Measurements from ENCODE around the gene GALR3.
A peak's percentile ranks its signal among the peaks of the same experiment; 100 is the strongest.

Gene GALR3

GRCh38 chr22:37803639-37804351, 19.4 kb upstream of the GALR3 start:
- no peak for DNase-seq

GRCh38 chr22:37804352-37804880, 18.8 kb upstream of the GALR3 start:
- no peak for DNase-seq

GRCh38 chr22:37804881-37805809, 18.0 kb upstream of the GALR3 start:
- peak; percentile 16 to 52 (median 35) for DNase-seq

- no peak for DNase-seq
These were observed 17.3 kb upstream of the GALR3 start for GRCh38 chr22:37805810-37806277.

GRCh38 chr22:37806409-37807333, 16.5 kb upstream of the GALR3 start:
- DNase-seq, result no peak

- DNase-seq, result peak; percentile 52 to 72 (median 64)
These were observed 15.5 kb upstream of the GALR3 start, which contains the start of gene GCAT for GRCh38 chr22:37807410-37808293. TSS of gene GCAT (plus strand) at chr22:37807934. CDS start at chr22:37807968, 34 bp downstream.

- DNase-seq, result no peak
These were observed 14.9 kb upstream of the GALR3 start for GRCh38 chr22:37808294-37808657.

DNA sequence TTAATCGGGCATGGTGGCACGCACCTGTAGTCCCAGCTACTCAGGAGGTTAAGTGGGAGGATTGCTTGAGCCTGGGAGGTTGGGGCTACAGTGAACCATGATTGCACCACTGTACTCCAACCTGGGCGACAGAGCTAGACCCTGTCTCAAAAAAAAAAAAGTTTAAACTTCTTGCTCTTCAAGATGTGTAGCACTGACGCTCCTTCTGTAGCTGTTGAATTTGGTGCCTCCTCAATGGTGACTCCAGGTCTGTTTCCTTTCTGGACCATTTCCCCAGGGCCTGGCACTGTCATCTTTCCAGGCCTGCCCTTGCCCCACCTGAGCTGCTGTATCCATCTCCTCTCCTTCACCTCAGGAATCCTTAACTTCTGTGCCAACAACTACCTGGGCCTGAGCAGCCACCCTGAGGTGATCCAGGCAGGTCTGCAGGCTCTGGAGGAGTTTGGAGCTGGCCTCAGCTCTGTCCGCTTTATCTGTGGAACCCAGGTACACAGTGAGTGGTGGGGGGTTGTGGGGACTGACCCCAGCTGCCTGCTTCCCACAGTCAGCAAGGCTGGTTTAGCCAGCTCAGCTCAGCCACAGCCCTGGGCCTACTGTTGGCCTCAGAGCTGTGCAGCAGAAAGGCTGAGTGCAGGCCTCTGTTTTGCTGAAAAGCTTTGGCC, 13.4 kb upstream of the GALR3 start:
- DNase-seq, result no peak

DNA sequence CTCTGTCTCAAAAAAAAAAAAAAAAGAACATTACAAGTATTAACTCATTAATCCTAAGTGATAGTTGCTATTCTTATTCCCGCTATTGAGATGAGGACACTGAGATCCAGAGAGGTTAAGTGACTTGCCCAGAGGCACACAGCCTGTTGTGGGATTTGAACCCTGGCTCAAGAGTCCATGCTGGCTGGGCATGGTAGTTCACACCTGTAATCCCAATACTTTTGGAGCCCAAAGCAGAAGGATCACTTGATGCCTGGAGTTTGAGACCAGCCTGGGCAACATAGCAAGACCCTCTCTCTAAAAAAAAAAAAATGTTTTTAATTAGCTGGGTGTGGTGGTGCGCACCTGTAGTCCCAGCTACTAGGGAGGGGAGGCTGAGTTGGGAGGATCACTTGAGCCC, 11.3 kb upstream of the GALR3 start:
- DNase-seq, result no peak

- DNase-seq, result no peak
These were observed 10.1 kb upstream of the GALR3 start for GRCh38 chr22:37812869-37813678.

- DNase-seq, result no peak
These were observed 7.6 kb upstream of the GALR3 start for GRCh38 chr22:37815593-37815992.

- no peak for DNase-seq
These were observed 6.5 kb upstream of the GALR3 start for GRCh38 chr22:37816543-37817180.

- peak; percentile 55 to 78 (median 72) for DNase-seq
These were observed 5.3 kb upstream of the GALR3 start for GRCh38 chr22:37817705-37818408.

DNA sequence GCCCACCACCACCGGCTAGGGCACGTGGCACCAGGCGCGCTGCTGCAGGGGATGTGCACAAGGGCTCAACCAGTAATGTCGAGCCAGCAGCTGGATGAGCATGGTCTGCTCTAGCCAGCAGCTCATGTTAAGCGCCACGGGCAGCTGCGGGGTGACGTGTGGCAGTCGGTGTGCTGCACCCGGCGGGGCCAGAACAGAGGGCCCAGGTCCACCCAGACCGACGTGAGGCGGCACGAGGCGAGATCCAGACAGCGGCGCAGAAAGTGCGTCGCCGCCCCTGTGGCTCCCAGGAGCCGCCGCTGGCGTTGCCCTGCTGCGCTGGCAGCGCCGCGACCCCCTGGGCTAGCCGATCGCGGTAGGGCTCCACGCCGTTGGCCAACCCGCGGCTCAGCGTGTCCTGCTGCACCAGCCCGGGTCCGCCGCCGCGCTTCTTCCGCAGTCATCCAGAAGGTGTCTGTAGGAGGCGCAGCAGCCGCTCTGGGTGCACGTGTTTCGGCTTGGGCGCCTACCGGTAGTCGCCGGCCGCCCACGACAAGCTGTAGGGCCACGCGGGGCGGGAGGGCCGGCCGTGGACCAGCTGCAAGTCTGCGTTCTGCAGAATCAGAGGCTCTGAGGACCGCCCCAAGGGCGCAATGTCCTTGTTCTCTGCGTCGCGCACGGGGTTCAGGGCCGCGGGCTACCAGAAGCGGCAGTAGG, 4.6 kb upstream of the GALR3 start:
- peak in 3 of 4 experiments; percentile 19 to 57 (median 43) for DNase-seq

GRCh38 chr22:37819105-37819433, 4.1 kb upstream of the GALR3 start:
- no peak for DNase-seq

GRCh38 chr22:37820350-37820749, 2.8 kb upstream of the GALR3 start:
- no peak for DNase-seq

- no peak for DNase-seq
These were observed 926 bp upstream of the GALR3 start for GRCh38 chr22:37822079-37822833.

Measured in activated naive CD4-positive, alpha-beta T cell (primary cell).